ENCODE measurements around the gene GRAP2. TPM values are rescaled to one million over a fixed set of nuclear protein-coding genes. Genes with fewer than 3 reads are reported as not detected.

The GRAP2 gene
- total and polyA plus RNA-seq, 9 of the 15 experiments (the other 6 are each of a cell fraction or from before 2014, with no cell fraction given): 4.8 to 88.7 (median 60.4) TPM

DNA sequence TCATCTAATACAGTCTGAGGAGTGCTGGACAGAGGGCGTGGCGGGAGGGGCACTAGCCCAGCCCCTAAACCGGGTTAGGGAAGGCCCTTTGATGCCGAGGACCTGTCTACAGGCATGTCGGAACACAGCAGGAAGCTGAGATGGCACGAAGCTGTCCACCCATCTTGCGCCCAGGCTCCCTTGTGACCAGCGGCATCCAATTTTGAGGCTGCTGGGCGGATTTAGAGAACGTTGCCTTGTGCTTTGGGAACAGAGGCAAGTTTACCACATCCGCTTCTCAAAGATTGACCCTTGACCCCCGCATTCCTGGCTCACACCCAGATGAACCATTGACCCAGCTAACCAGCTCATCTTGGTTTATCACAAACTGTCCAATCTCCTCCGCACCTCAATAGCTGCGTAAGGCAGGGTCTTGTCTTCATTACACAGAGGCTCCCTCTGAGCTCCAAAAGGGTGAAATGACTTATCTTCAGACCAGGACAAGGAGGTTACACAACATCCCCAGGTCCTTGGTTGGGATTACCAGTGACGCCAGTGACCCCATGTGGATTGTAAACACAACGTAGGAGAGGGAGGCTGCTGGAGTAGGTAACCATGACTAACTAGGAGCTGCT is 98.4 kb downstream of the GRAP2 start (continued):
- TF ChIP-seq, protein P1, sequence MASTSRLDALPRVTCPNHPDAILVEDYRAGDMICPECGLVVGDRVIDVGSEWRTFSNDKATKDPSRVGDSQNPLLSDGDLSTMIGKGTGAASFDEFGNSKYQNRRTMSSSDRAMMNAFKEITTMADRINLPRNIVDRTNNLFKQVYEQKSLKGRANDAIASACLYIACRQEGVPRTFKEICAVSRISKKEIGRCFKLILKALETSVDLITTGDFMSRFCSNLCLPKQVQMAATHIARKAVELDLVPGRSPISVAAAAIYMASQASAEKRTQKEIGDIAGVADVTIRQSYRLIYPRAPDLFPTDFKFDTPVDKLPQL (IDR thresholded peaks at IDR 0.05; ENCODE audit: extremely low read depth, insufficient read length): no peak
- TF ChIP-seq ZNF197 (CRISPR knock-in tag; IDR thresholded peaks at IDR 0.05; ENCODE audit: low read depth): no peak
- peak; percentile 36; the same call in 1 of the 2 replicates for TF ChIP-seq SMC3 (conservative IDR thresholded peaks at IDR 0.05; ENCODE audit: insufficient read depth, low read depth, low read length)
- TF ChIP-seq LEF1 (IDR thresholded peaks at IDR 0.05): no peak
- TF ChIP-seq E2F3 (CRISPR knock-in tag; IDR thresholded peaks at IDR 0.05): no peak
- TF ChIP-seq, protein P2, sequence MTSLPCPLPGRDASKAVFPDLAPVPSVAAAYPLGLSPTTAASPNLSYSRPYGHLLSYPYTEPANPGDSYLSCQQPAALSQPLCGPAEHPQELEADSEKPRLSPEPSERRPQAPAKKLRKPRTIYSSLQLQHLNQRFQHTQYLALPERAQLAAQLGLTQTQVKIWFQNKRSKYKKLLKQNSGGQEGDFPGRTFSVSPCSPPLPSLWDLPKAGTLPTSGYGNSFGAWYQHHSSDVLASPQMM (CRISPR knock-in tag; IDR thresholded peaks at IDR 0.05): no peak
- TF ChIP-seq SIRT6 (IDR thresholded peaks at IDR 0.05; ENCODE audit: low read depth, low read length): no peak
- TF ChIP-seq, protein P3, sequence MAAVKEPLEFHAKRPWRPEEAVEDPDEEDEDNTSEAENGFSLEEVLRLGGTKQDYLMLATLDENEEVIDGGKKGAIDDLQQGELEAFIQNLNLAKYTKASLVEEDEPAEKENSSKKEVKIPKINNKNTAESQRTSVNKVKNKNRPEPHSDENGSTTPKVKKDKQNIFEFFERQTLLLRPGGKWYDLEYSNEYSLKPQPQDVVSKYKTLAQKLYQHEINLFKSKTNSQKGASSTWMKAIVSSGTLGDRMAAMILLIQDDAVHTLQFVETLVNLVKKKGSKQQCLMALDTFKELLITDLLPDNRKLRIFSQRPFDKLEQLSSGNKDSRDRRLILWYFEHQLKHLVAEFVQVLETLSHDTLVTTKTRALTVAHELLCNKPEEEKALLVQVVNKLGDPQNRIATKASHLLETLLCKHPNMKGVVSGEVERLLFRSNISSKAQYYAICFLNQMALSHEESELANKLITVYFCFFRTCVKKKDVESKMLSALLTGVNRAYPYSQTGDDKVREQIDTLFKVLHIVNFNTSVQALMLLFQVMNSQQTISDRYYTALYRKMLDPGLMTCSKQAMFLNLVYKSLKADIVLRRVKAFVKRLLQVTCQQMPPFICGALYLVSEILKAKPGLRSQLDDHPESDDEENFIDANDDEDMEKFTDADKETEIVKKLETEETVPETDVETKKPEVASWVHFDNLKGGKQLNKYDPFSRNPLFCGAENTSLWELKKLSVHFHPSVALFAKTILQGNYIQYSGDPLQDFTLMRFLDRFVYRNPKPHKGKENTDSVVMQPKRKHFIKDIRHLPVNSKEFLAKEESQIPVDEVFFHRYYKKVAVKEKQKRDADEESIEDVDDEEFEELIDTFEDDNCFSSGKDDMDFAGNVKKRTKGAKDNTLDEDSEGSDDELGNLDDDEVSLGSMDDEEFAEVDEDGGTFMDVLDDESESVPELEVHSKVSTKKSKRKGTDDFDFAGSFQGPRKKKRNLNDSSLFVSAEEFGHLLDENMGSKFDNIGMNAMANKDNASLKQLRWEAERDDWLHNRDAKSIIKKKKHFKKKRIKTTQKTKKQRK (IDR thresholded peaks at IDR 0.05; ENCODE audit: borderline replicate concordance, low read depth, low read length): no peak
- TF ChIP-seq, protein P4, sequence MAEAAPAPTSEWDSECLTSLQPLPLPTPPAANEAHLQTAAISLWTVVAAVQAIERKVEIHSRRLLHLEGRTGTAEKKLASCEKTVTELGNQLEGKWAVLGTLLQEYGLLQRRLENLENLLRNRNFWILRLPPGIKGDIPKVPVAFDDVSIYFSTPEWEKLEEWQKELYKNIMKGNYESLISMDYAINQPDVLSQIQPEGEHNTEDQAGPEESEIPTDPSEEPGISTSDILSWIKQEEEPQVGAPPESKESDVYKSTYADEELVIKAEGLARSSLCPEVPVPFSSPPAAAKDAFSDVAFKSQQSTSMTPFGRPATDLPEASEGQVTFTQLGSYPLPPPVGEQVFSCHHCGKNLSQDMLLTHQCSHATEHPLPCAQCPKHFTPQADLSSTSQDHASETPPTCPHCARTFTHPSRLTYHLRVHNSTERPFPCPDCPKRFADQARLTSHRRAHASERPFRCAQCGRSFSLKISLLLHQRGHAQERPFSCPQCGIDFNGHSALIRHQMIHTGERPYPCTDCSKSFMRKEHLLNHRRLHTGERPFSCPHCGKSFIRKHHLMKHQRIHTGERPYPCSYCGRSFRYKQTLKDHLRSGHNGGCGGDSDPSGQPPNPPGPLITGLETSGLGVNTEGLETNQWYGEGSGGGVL (CRISPR knock-in tag; IDR thresholded peaks at IDR 0.05): no peak
- no peak for TF ChIP-seq DNMT1 (IDR thresholded peaks at IDR 0.05)
- TF ChIP-seq FOXP1 (CRISPR knock-in tag; IDR thresholded peaks at IDR 0.05): peak; percentile 80; the same call in 1 of the 2 replicates
- TF ChIP-seq HDAC6 (IDR thresholded peaks at IDR 0.05; ENCODE audit: low read depth, low read length): no peak
- TF ChIP-seq CCNT2 (IDR thresholded peaks at IDR 0.05; ENCODE audit: borderline replicate concordance, extremely low read depth, insufficient read length, low read depth, low read length): no peak
- TF ChIP-seq DMBX1 (CRISPR knock-in tag; IDR thresholded peaks at IDR 0.05; ENCODE audit: borderline replicate concordance): peak; percentile 61; the same call in 1 of the 2 replicates
- no peak for TF ChIP-seq ZBED1 (IDR thresholded peaks at IDR 0.05)
- TF ChIP-seq ZFP30 (CRISPR knock-in tag; IDR thresholded peaks at IDR 0.05; ENCODE audit: borderline replicate concordance): no peak
- 0 out of 2 replicates have a peak, but pooled peaks have one; percentile 67 for TF ChIP-seq ZNF175 (CRISPR knock-in tag; IDR thresholded peaks at IDR 0.05; ENCODE audit: low read depth)
- TF ChIP-seq, protein P5, sequence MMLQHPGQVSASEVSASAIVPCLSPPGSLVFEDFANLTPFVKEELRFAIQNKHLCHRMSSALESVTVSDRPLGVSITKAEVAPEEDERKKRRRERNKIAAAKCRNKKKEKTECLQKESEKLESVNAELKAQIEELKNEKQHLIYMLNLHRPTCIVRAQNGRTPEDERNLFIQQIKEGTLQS (IDR thresholded peaks at IDR 0.05): peak; percentile 67
- TF ChIP-seq, protein P5 (CRISPR knock-in tag; conservative IDR thresholded peaks at IDR 0.05): no peak
- peak; percentile 66 to 85; a peak in 3 of 4 replicates for TF ChIP-seq RCOR1 (IDR thresholded peaks at IDR 0.05; ENCODE audit: borderline replicate concordance in 1 of 2, low read depth in 2 of 2, low read length in 2 of 2)
- TF ChIP-seq BMI1 (IDR thresholded peaks at IDR 0.05; ENCODE audit: low read length): no peak

Data from K562 (cell line).